ENCODE results near the gene COG2.
"Not testable (repeated sequence)": the region's sequence is repeated elsewhere in the genome, so short reads cannot be mapped to it uniquely, and the experiment has no call there.

The COG2 gene

DNA sequence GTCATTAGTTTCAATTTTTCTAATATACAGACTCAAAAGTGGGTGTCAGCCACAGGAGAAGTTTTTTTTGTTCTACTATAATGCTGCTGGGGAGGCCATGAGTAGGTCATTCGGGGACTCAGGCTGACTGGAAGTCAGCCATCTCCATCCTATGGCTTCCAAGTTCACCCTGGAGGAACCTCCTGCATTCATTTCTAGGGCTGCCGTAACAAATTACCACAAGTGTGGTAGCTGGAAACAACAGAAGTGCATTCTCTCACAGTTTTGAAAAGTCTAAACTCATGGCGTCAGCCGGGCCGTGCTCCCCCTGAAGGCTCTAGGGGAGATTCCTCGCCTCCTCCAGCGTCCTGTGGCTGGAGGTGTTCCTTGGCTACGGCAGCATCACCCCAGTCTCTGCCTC is 53.9 kb downstream of the COG2 start:
- Mint-ChIP-seq H3K36me3 (ENCODE audit: low read depth) (peaks cover 15% of the 10 kb centered on the region), H3K9me3 (no peaks in the 10 kb centered on the region), H3K27me3 (ENCODE audit: low read depth) (no peaks in the 10 kb centered on the region), H3K27ac (no peak overlapping the region), H3K4me3 (no peak overlapping the region), H3K4me1 (ENCODE audit: low read depth) (peaks cover 3% of the 10 kb centered on the region)

DNA sequence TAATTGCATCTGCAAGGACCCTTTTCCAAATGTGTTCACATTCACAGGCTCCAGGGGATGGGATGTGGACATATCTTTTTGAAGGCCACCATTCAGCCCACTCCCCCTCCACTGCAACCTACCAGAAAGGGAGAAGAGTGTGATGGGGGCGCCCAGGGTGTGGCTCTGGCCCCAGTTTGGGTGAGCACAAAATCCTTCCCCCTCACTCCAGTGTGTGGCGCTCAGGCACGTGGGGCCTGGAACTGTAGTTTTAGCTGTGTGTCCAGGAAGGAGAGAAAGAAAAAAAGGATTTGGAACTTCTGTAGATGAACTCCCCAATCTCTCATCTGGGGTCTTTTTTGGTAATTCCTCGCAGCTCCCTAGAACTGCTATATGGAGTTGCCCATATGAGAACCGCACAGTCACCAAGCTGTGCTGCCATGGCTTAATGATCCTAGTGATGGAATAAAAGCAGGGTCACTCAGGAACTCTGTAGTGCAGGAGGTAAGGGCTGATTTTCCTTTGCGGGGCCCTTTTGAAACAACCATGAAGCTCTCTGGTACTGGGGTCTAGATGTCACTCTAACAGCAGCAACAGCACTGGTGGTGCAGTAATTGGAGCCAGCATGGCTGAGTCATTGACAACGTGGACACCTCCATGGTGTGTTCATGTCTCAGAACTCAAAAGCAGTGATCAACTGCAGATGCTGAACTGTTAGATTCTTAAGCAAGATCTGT is 54.6 kb downstream of the COG2 start:
- Mint-ChIP-seq H3K27ac (no peak overlapping the region), H3K4me3 (no peak overlapping the region), H3K27me3 (ENCODE audit: low read depth) (no peaks in the 10 kb centered on the region), H3K36me3 (ENCODE audit: low read depth) (peaks cover 13% of the 10 kb centered on the region), H3K4me1 (ENCODE audit: low read depth) (peaks cover 3% of the 10 kb centered on the region), H3K9me3 (no peaks in the 10 kb centered on the region)

DNA sequence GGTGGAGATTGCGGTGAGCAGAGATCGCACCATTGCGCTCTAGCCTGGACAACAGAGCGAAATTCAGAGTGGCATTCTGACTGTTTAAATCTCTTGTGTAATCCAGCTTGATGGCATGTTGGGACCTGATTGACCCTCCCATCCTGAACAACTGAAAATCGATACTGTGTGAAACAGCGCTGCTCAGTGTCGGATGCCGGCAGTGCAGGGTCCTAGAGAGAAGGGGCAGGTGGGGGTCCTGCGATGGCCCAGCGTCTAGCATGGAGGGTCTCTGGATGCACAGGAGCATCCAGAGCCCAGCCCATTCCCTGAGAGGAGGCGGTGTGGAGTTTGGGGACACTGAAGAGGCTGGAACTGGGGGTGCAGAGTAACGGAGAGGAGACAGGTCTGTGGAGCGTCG is 55.8 kb downstream of the COG2 start:
- no peaks in the 10 kb centered on the region for H3K9me3 Mint-ChIP-seq
- H3K4me3 Mint-ChIP-seq, result no peak overlapping the region
- peaks cover 3% of the 10 kb centered on the region for H3K4me1 Mint-ChIP-seq (ENCODE audit: low read depth)
- no peaks in the 10 kb centered on the region for H3K27me3 Mint-ChIP-seq (ENCODE audit: low read depth)
- no peak overlapping the region for H3K27ac Mint-ChIP-seq
- H3K36me3 Mint-ChIP-seq (ENCODE audit: low read depth), result peaks cover 6% of the 10 kb centered on the region

- not testable (repeated sequence) for H3K9me3 Mint-ChIP-seq; H3K4me1 Mint-ChIP-seq (ENCODE audit: low read depth); H3K4me3 Mint-ChIP-seq; H3K27me3 Mint-ChIP-seq (ENCODE audit: low read depth); H3K27ac Mint-ChIP-seq; H3K36me3 Mint-ChIP-seq (ENCODE audit: low read depth)
These were observed 56.7 kb downstream of the COG2 start for GRCh38 chr1:230698964-230699363.

- Mint-ChIP-seq H3K36me3 (ENCODE audit: low read depth) (no peaks in the 10 kb centered on the region), H3K27ac (no peak overlapping the region), H3K4me3 (no peak overlapping the region), H3K9me3 (no peaks in the 10 kb centered on the region), H3K27me3 (ENCODE audit: low read depth) (no peaks in the 10 kb centered on the region), H3K4me1 (ENCODE audit: low read depth) (peaks cover under 1% of the 10 kb centered on the region)
These were observed 57.4 kb downstream of the COG2 start for GRCh38 chr1:230699716-230700115.

- no peaks in the 10 kb centered on the region for H3K36me3 Mint-ChIP-seq (ENCODE audit: low read depth)
- H3K4me3 Mint-ChIP-seq, result no peak overlapping the region
- no peaks in the 10 kb centered on the region for H3K27me3 Mint-ChIP-seq (ENCODE audit: low read depth)
- H3K9me3 Mint-ChIP-seq, result no peaks in the 10 kb centered on the region
- no peak overlapping the region for H3K27ac Mint-ChIP-seq
- no peaks in the 10 kb centered on the region for H3K4me1 Mint-ChIP-seq (ENCODE audit: low read depth)
These were observed 57.9 kb downstream of the COG2 start for GRCh38 chr1:230700132-230700531.

DNA sequence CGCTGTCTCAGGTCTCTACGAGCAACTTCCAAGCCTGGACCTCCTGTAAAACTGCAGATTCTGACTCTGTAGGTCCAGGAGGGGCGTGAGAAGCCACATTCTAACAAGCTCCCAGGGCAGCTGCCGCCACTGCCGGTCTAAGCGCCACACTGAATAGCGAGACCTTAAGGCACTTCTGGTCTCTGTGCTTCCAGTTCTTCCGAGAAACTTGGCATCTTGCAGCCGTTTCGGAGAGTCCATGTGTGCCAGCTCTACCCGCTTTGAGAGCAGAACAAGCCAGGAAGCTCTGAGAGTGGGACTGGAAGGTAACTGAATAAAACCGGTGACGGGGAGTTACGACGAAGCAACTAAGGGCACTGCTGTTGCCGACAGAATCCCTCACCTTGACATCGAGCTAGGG is 59.2 kb downstream of the COG2 start:
- H3K4me3 Mint-ChIP-seq, result no peak overlapping the region
- no peak overlapping the region for H3K27ac Mint-ChIP-seq
- H3K27me3 Mint-ChIP-seq (ENCODE audit: low read depth), result no peaks in the 10 kb centered on the region
- H3K36me3 Mint-ChIP-seq (ENCODE audit: low read depth), result no peaks in the 10 kb centered on the region
- H3K4me1 Mint-ChIP-seq (ENCODE audit: low read depth), result no peaks in the 10 kb centered on the region
- no peaks in the 10 kb centered on the region for H3K9me3 Mint-ChIP-seq

DNA sequence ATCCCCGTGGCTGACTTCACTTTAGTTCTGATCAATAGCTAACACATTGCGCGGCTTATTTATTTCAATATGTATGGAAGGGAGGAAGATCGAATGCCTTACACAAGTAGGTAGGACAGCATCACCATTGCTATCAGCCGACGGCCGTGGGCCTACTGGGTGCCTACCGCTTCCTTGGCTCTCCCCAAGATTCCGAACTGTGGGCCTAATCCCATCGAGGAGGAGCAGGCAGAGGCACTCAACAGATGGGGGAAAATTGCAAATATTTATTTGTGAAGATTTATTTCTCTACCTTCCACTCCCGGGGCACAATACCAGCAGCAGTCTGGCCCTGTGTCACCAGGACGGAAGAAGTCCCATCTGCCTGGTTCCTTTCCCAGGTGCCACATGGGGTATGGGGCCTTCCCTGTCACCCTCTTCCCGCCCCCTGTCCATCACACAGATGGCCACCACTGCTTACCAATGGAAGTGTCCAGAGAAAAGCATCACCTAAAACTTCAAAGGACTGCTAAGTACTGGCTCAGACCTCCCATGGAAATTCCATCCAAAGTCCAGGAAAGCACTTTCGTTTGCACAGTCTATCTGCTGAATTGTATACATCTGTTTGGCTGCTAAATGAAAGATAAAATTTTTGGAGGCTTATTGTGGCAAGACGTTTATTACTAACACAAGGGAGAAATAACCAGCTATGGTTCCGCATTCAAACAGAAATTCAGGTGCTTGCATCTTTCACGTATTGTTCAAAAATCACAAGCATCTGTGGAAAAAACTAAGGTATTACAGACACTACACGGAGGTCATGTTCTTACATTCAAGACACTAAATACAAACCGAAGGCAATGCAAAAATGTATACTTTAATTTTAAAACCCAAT is 59.9 kb downstream of the COG2 start:
- Mint-ChIP-seq H3K4me3 (no peak overlapping the region), H3K36me3 (ENCODE audit: low read depth) (no peaks in the 10 kb centered on the region), H3K9me3 (no peaks in the 10 kb centered on the region), H3K4me1 (ENCODE audit: low read depth) (no peaks in the 10 kb centered on the region), H3K27ac (no peak overlapping the region), H3K27me3 (ENCODE audit: low read depth) (no peaks in the 10 kb centered on the region)

DNA sequence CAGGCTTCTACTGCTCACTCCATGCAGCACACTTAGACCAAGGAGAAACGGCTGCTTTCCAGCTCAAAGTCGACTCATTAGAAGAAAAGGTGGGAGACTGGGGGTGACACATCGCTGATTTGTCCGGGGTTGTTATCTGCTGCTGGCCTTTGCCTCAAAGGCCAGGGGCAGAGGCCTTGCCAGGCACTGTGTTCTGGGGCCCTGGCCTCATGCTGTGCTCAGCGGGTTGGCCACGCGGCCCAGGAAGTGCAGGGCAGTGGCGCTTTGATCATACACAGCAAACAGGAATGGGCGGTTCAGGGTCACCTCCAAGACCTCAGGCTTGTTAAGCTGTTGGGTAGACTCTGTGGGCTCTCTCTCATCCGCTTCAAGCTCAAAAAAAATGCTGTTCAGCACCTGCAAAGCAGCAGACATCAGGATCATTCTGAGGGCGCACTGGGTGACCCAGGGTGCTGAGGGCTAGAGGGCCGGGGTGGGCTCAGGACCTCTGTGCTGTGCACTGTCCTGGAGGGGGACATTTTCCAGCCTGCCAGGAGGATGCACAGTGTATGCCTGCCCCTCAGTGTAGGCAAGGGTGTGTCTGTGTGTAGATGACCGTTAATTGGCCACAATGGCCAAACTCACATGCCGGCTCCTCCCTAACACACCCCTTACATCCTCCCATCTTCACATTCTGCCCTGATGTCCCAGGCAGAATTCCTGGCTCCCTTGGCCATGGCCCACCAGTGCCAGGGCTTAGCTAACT is 60.8 kb downstream of the COG2 start:
- Mint-ChIP-seq H3K27me3 (ENCODE audit: low read depth) (peaks cover 3% of the 10 kb centered on the region), H3K36me3 (ENCODE audit: low read depth) (no peaks in the 10 kb centered on the region), H3K27ac (no peak overlapping the region), H3K4me1 (ENCODE audit: low read depth) (no peaks in the 10 kb centered on the region), H3K4me3 (no peak overlapping the region), H3K9me3 (no peaks in the 10 kb centered on the region)

GRCh38 chr1:230703679-230704385 is 61.6 kb downstream of the COG2 start:
- Mint-ChIP-seq H3K9me3 (no peaks in the 10 kb centered on the region), H3K27ac (no peak overlapping the region), H3K4me3 (no peak overlapping the region), H3K36me3 (ENCODE audit: low read depth) (no peaks in the 10 kb centered on the region), H3K27me3 (ENCODE audit: low read depth) (peaks cover 9% of the 10 kb centered on the region), H3K4me1 (ENCODE audit: low read depth) (no peaks in the 10 kb centered on the region)

DNA sequence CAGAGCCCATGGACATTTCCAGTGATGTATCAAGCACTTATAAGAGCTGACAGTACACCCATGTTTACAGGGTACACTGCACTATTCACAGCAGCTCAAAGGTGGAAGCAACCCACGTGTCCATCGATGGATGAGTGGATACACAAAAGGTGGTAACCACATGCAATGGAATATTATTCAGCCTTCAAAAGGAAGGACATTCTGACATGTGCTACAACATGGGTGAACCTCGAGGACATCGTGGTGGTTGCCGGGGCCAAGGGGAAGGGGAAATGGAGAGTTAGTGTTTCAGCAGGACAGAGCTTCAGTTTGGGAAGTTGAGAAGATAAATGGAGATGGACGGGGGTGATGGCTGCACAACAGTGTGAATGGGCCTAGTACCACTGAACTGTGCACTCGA is 62.5 kb downstream of the COG2 start:
- Mint-ChIP-seq H3K4me3 (no peak overlapping the region), H3K4me1 (ENCODE audit: low read depth) (no peaks in the 10 kb centered on the region), H3K27ac (no peak overlapping the region), H3K9me3 (no peaks in the 10 kb centered on the region), H3K27me3 (ENCODE audit: low read depth) (peaks cover 9% of the 10 kb centered on the region), H3K36me3 (ENCODE audit: low read depth) (no peaks in the 10 kb centered on the region)

- Mint-ChIP-seq H3K36me3 (ENCODE audit: low read depth) (no peaks in the 10 kb centered on the region), H3K4me1 (ENCODE audit: low read depth) (no peaks in the 10 kb centered on the region), H3K4me3 (no peak overlapping the region), H3K27me3 (ENCODE audit: low read depth) (peaks cover 9% of the 10 kb centered on the region), H3K27ac (no peak overlapping the region), H3K9me3 (no peaks in the 10 kb centered on the region)
These were observed 63.2 kb downstream of the COG2 start for GRCh38 chr1:230705289-230706019.

DNA sequence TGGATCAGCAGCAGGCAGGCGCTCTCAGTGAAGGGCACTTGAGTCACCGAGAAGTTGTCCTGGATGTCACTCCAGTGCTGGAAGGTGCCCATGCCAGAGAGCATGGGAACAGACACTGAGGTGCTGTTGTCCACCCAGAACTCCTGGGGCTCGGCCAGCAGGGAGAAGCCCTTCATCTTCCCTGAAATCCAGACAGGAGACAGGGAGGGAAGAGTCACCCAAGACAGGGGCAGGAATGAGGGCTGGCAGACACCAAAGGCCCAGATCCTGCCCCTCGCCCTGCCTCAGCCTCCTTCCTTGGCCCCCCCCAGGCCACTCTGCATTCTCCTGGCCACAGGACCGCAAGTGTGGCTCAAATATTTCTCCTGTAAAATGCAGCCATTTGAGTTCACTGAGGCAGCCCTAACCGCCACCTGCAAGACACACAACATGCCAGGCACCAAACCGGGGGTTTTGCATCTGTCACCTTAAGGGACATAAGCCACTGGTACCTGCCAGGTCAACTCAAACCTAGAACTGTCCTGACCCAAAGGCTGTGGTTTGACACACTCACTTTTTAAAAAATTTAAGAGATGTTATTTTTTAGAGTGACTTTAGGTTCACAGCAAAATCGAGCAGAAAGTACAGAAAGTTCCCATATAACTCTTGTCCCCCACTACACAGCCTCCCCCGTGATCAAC is 63.9 kb downstream of the COG2 start:
- no peaks in the 10 kb centered on the region for H3K36me3 Mint-ChIP-seq (ENCODE audit: low read depth)
- H3K27ac Mint-ChIP-seq, result no peak overlapping the region
- H3K4me3 Mint-ChIP-seq, result no peak overlapping the region
- H3K4me1 Mint-ChIP-seq (ENCODE audit: low read depth), result no peaks in the 10 kb centered on the region
- H3K9me3 Mint-ChIP-seq, result no peaks in the 10 kb centered on the region
- H3K27me3 Mint-ChIP-seq (ENCODE audit: low read depth), result peaks cover 9% of the 10 kb centered on the region
